ENCODE data around the gene LGSN. TPM values are rescaled to one million over a fixed set of nuclear protein-coding genes. Genes with fewer than 3 reads are reported as not detected.
"Not testable (repeated sequence)": the region's sequence is repeated elsewhere in the genome, so short reads cannot be mapped to it uniquely, and the experiment has no call there.

Gene LGSN
- total RNA-seq, 4 donors from 2014 or later = not detected

DNA sequence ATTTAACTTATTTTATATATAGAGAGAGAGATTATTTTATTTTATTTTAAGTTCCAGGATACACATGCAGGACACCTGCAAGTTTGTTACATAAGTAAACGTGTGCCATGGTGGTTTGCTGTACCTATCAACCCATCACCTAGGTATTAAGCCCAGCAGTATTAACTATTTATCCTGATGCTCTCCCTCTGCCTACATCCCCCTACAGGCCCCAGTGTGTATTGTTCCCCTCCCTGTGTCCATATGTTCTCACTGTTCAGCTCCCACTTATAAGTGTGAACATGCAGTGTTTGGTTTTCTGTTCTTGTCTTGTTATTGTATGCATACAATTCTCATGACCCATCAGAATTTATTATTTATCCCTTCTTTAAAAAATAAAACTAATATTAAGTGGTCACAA is 73.9 kb downstream of the LGSN start:
- no peak overlapping the region for H3K4me3 ChIP-seq
- in situ Hi-C loops (cut with MboI; ENCODE audit: low sequenced_read_pairs in 4 of 4) = no loop called here

GRCh38 chr6:63245420-63245819 is 74.4 kb downstream of the LGSN start:
- no peak overlapping the region for H3K27ac ChIP-seq
- no peaks in the 10 kb centered on the region for H3K4me1 ChIP-seq
- DNase-seq (no peak), ATAC-seq (no peak)
- no peak overlapping the region for H3K4me3 ChIP-seq
- H3K36me3 ChIP-seq = no peaks in the 10 kb centered on the region
- intact Hi-C loops (cut with DNase I; ENCODE audit: low total_unique reads) = no loop called here
- TF ChIP-seq POLR2A (IDR thresholded peaks at IDR 0.05) = no peak
- no peak for TF ChIP-seq CTCF (IDR thresholded peaks at IDR 0.05 in 4 of 5, conservative IDR thresholded peaks at IDR 0.05 in 1 of 5)
- H3K27me3 ChIP-seq = no peaks in the 10 kb centered on the region
- H3K9me3 ChIP-seq = no peaks in the 10 kb centered on the region
- in situ Hi-C loops (cut with MboI; ENCODE audit: low sequenced_read_pairs in 4 of 4) = no loop called here

More for the DNA sequence above, 73.9 kb downstream of the LGSN start:
- no peak for DNase-seq
- Histone ChIP-seq H3K27ac (no peak overlapping the region), H3K27me3 (no peaks in the 10 kb centered on the region), H3K9me3 (no peaks in the 10 kb centered on the region), H3K4me1 (no peaks in the 10 kb centered on the region), H3K36me3 (no peaks in the 10 kb centered on the region)
- TF ChIP-seq POLR2A (IDR thresholded peaks at IDR 0.05) (no peak), CTCF (IDR thresholded peaks at IDR 0.05 in 4 of 5, conservative IDR thresholded peaks at IDR 0.05 in 1 of 5) (no peak)
- intact Hi-C loops (cut with DNase I; ENCODE audit: low total_unique reads) = no loop called here
- no peak for ATAC-seq

DNA sequence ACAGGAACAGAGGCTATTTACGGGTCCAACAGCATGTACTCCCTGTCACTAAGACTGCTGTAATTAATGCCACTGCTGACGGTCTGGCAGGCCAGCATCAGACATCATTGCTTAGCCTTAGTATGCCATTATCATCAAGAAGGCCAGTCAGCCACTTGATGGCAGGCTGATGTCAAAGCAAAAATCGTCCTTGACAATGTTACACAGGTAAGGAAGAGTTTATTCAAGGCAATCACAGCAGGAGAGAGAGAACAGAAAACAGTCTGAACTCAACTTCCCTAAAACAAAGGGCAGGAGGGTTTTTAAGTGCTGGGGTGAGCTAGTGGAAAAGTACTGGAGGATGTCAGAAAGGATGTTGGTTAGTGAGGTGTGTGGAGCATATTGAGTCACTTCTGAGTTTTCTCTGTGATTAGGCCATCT is 83.4 kb downstream of the LGSN start:
- DNase-seq (no peak), ATAC-seq (no peak)
- in situ Hi-C loops (cut with MboI; ENCODE audit: low sequenced_read_pairs in 4 of 4) = no loop called here
- Histone ChIP-seq H3K4me3 (no peak overlapping the region), H3K27me3 (no peaks in the 10 kb centered on the region), H3K9me3 (no peaks in the 10 kb centered on the region), H3K36me3 (no peaks in the 10 kb centered on the region), H3K4me1 (no peaks in the 10 kb centered on the region), H3K27ac (no peak overlapping the region)
- intact Hi-C loops (cut with DNase I; ENCODE audit: low total_unique reads) = no loop called here
- TF ChIP-seq POLR2A (IDR thresholded peaks at IDR 0.05) (no peak), CTCF (IDR thresholded peaks at IDR 0.05 in 4 of 5, conservative IDR thresholded peaks at IDR 0.05 in 1 of 5) (no peak)

DNA sequence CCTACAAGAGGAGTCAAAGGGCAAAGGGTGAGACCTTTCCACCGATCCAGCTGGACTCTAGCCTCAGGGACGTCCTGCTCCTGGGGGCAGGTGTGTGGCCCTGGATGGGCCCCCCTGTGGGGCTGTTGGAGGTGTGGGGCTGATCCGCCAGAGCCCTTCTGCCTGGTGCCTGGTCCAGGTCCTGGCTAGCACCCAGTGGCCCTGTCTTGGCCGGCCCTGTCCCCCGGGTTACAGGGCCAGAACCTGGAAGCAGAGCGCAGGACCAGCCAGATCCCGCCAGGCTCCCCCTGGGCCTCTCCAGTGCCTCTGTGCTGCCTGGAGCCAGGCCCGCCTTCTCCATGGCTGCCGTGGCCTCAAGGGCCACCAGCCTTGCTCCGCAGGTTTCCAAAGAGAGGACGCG is 89.3 kb downstream of the LGSN start:
- in situ Hi-C loops (cut with MboI; ENCODE audit: low sequenced_read_pairs in 4 of 4); H3K27ac ChIP-seq; H3K36me3 ChIP-seq: not testable (repeated sequence)

GRCh38 chr6:63230027-63230426 is 89.8 kb downstream of the LGSN start:
- H3K27ac ChIP-seq; DNase-seq; in situ Hi-C loops (cut with MboI; ENCODE audit: low sequenced_read_pairs in 4 of 4); H3K4me1 ChIP-seq; H3K27me3 ChIP-seq; H3K36me3 ChIP-seq; H3K9me3 ChIP-seq; ATAC-seq; H3K4me3 ChIP-seq; intact Hi-C loops (cut with DNase I; ENCODE audit: low total_unique reads): not testable (repeated sequence)

More for the DNA sequence above, 89.3 kb downstream of the LGSN start:
- ATAC-seq; H3K4me3 ChIP-seq; DNase-seq; H3K27me3 ChIP-seq; H3K4me1 ChIP-seq; intact Hi-C loops (cut with DNase I; ENCODE audit: low total_unique reads); H3K9me3 ChIP-seq: not testable (repeated sequence)

DNA sequence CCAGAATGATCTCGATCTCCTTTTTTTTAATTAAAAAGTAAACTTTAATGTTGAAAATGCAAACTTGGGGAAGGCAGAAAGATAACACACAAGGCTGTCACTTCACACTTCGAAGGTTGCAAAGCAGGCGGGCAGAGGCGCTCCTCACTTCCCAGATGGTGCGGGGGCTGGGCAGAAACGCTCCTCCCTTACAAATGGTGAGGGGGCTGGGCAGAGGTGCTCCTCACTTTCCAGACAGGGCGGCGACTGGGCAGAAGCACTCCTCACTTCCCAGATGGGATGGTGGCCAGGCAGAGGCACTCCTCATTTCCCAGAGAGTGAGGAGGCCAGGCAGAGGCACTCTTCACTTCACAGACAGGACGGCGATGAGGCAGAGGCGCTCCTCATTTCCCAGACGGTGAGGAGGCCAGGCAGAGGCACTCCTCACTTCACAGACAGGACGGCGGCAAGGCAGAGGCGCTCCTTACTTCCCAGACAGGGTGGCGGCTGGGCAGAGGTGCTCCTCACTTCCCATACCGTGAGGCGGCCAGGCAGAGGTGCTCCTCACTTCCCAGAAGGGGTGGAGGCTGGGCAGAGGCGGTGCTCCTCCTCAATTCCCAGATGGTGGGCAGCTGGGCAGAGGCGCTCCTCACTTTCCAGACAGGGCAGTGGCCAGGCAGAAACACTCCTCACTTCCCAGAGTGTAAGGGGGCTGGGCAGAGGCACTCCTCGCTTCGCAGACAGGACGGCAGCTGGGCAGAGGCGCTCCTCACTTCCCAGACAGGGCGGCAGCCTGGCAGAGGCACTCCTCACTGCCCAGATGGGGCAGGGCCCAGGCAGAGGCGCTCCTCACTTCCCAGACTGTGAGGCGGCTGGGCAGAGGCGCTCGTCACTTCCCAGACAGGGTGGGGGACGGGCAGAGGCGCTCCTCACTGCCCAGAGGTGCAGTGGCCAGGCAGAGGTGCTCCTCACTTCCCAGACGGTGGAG is 91.6 kb downstream of the LGSN start:
- H3K36me3 ChIP-seq; H3K27ac ChIP-seq; H3K4me1 ChIP-seq; H3K27me3 ChIP-seq; ATAC-seq; H3K9me3 ChIP-seq; DNase-seq; intact Hi-C loops (cut with DNase I; ENCODE audit: low total_unique reads); in situ Hi-C loops (cut with MboI; ENCODE audit: low sequenced_read_pairs in 4 of 4); H3K4me3 ChIP-seq: not testable (repeated sequence)

DNA sequence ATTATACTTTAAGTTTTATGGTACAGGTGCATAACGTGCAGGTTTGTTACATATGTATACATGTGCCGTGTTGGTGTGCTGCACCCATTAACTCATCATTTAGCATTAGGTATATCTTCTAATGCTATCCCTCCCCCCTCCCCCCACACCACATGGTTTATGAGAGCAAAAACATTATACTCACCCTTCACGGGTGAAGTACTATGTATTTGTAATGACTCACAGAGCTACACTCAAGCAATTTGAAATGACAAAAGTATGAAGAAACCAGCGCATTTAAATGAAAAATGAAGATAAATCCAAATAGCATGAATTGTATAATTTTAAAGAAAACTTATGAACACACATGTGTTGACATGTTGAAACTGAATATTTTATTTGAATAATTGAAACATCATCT is 93.8 kb downstream of the LGSN start:
- H3K27me3 ChIP-seq; in situ Hi-C loops (cut with MboI; ENCODE audit: low sequenced_read_pairs in 4 of 4); H3K9me3 ChIP-seq; intact Hi-C loops (cut with DNase I; ENCODE audit: low total_unique reads); DNase-seq; H3K4me1 ChIP-seq; H3K36me3 ChIP-seq; ATAC-seq; H3K4me3 ChIP-seq; H3K27ac ChIP-seq: not testable (repeated sequence)

Measured in gastrocnemius medialis (tissue), 4 donors.